Neuronal stem cell (in vitro differentiated cells): ENCODE data around the gene SAP30L.

Experiments used
- DNase-seq: peaks from one replicate; pipeline ENCODE4 v3.0.0-alpha.2; 2013; ENCODE audit warnings: low spot score
- H2AFZ ChIP-seq: one replicate; pipeline ENCODE4 v1.6.1; 2013; ENCODE audit warnings: mild to moderate bottlenecking, low read length, inconsistent platforms
- H2AK5ac ChIP-seq: 2 replicates; pipeline ENCODE4 v1.6.1; 2013; ENCODE audit warnings: low read depth, mild to moderate bottlenecking, inconsistent platforms, low read length, moderate library complexity, mixed read lengths
- H2BK120ac ChIP-seq: 2 replicates; pipeline ENCODE4 v1.6.1; 2013; ENCODE audit warnings: low read depth, mild to moderate bottlenecking, inconsistent platforms, low read length, moderate library complexity, mixed read lengths
- H2BK12ac ChIP-seq: one replicate; pipeline ENCODE4 v1.6.1; 2013; ENCODE audit warnings: low read length, inconsistent platforms
- H2BK15ac ChIP-seq: 2 replicates; pipeline ENCODE4 v1.6.1; 2013; ENCODE audit warnings: mild to moderate bottlenecking, low read length, inconsistent platforms, mixed read lengths
- H2BK5ac ChIP-seq: one replicate; pipeline ENCODE4 v1.6.1; 2013; ENCODE audit warnings: inconsistent platforms, mild to moderate bottlenecking, low read length, moderate library complexity
- H3K14ac ChIP-seq: one replicate; pipeline ENCODE4 v1.6.1; 2013; ENCODE audit warnings: low read length, inconsistent platforms
- H3K18ac ChIP-seq: 2 replicates; pipeline ENCODE4 v1.6.1; 2013; ENCODE audit warnings: low read length, inconsistent platforms
- H3K23ac ChIP-seq: 2 replicates; pipeline ENCODE4 v1.6.1; 2013; ENCODE audit warnings: low read depth, mild to moderate bottlenecking, mixed read lengths, low read length, inconsistent platforms; ENCODE audit not compliant: poor library complexity
- H3K27ac ChIP-seq: replicated peaks from 3 replicates; pipeline ENCODE4 v1.5.1; 2013; ENCODE audit warnings: low read length, inconsistent platforms
- H3K27me3 ChIP-seq, 3 experiments: 2 replicates each; pipeline ENCODE4 v1.6.1; 2013; ENCODE audit warnings: low read length in 3 of 3, mild to moderate bottlenecking in 2 of 3, inconsistent platforms in 1 of 3, low read depth in 1 of 3, mixed read lengths in 1 of 3, moderate library complexity in 1 of 3; ENCODE audit not compliant: control insufficient read depth in 3 of 3, insufficient read depth in 3 of 3
- H3K36me3 ChIP-seq, 2 donors: replicated peaks in 1 of 2; 2 replicates each; pipeline ENCODE4 v1.6.1; 2013; ENCODE audit warnings: low read length in 2 of 2; ENCODE audit not compliant: control insufficient read depth in 2 of 2, insufficient read depth in 2 of 2
- H3K4ac ChIP-seq: 2 replicates; pipeline ENCODE4 v1.6.1; 2013; ENCODE audit warnings: inconsistent platforms, mild to moderate bottlenecking, low read length, moderate library complexity
- H3K4me1 ChIP-seq, 2 donors: 1 replicate in 1 of 2; 2 replicates in 1 of 2; pipeline ENCODE4 v1.6.1; 2013; ENCODE audit warnings: low read length in 2 of 2, low read depth in 1 of 2; ENCODE audit not compliant: control insufficient read depth in 2 of 2, insufficient read depth in 1 of 2
- H3K4me2 ChIP-seq: one replicate; pipeline ENCODE4 v1.6.1; 2013; ENCODE audit warnings: mild to moderate bottlenecking, low read length, inconsistent platforms; ENCODE audit not compliant: insufficient read depth, poor library complexity, severe bottlenecking
- H3K4me3 ChIP-seq, 2 donors: 2 replicates each; pipeline ENCODE4 v1.5.1; 2013; ENCODE audit warnings: low read length in 2 of 2, mild to moderate bottlenecking in 2 of 2, inconsistent platforms in 1 of 2, moderate library complexity in 1 of 2
- H3K79me1 ChIP-seq: one replicate; pipeline ENCODE4 v1.6.1; 2013; ENCODE audit warnings: low read depth, mild to moderate bottlenecking, inconsistent platforms, low read length, moderate library complexity
- H3K9ac ChIP-seq: one replicate; pipeline ENCODE4 v1.6.1; 2013; ENCODE audit warnings: mild to moderate bottlenecking, low read depth, low read length, inconsistent platforms; ENCODE audit not compliant: poor library complexity
- H3K9me3 ChIP-seq, 2 donors: replicated peaks in 1 of 2; 2 replicates each; pipeline versions ENCODE3 to v1.6.1; 2013; ENCODE audit warnings: low read length in 2 of 2, mild to moderate bottlenecking in 2 of 2, inconsistent platforms in 1 of 2, low read depth in 1 of 2, mixed read lengths in 1 of 2, moderate library complexity in 1 of 2; ENCODE audit not compliant: control insufficient read depth in 2 of 2, insufficient read depth in 1 of 2
- H4K8ac ChIP-seq: one replicate; pipeline ENCODE4 v1.6.1; 2013; ENCODE audit warnings: low read depth, mild to moderate bottlenecking, inconsistent platforms, low read length, moderate library complexity
- H4K91ac ChIP-seq: one replicate; pipeline ENCODE4 v1.6.1; 2013; ENCODE audit warnings: low read length, low read depth, mild to moderate bottlenecking, inconsistent platforms; ENCODE audit not compliant: poor library complexity
- WGBS, 2 donors: extraction: QIAGEN DNeasy Blood & Tissue Kit; methylation state at CpG; one replicate each; pipeline ENCODE4 v1.1.7; 2013; ENCODE audit warnings: missing lambda C conversion rate in 2 of 2, mixed read lengths in 1 of 2; ENCODE audit not compliant: insufficient read length in 2 of 2, insufficient replicate concordance in 1 of 2; ENCODE audit errors: extremely low coverage in 2 of 2; 5-methylcytosine and 5-hydroxymethylcytosine counted together

Gene SAP30L

GRCh38 chr5:154506716-154507080 lies 60.9 kb downstream of the SAP30L start:
- Histone ChIP-seq H3K27ac (no peak overlapping the region), H4K91ac (no peak overlapping the region), H3K23ac (no peak overlapping the region), H3K4me2 (no peak overlapping the region), H2AFZ (no peak overlapping the region), H3K9ac (no peak overlapping the region), H3K79me1 (no peaks in the 10 kb centered on the region), H2AK5ac (no peak overlapping the region), H2BK120ac (no peak overlapping the region), H2BK12ac (no peak overlapping the region), H3K14ac (no peak overlapping the region), H3K9me3 (no peaks in the 10 kb centered on the region), H3K18ac (no peak overlapping the region), H3K4me3 (no peak overlapping the region), H3K4ac (no peak overlapping the region), H3K4me1 (peaks cover 0 to 3% of the 10 kb centered on the region in 2 donors), H2BK15ac (no peak overlapping the region), H4K8ac (no peak overlapping the region), H3K36me3 (no peaks in the 10 kb centered on the region), H3K27me3 (peaks cover 0 to 64% (median 0%) of the 10 kb centered on the region in 3 experiments), H2BK5ac (no peak overlapping the region)
- DNase-seq: no peak
- no CpG with 5 or more reads among the region's 11 CpGs for WGBS, 2 donors

GRCh38 chr5:154508114-154508513 lies 62.3 kb downstream of the SAP30L start:
- WGBS, 2 donors: no CpG with 5 or more reads among the region's 2 CpGs
- no peak for DNase-seq

GRCh38 chr5:154509784-154510555 lies 64.2 kb downstream of the SAP30L start:
- Histone ChIP-seq H3K9me3 (no peaks in the 10 kb centered on the region), H3K23ac (no peak overlapping the region), H3K14ac (no peak overlapping the region), H4K8ac (no peak overlapping the region), H2BK15ac (no peak overlapping the region), H3K27me3 (peaks cover 0 to 59% (median 0%) of the 10 kb centered on the region in 3 experiments), H2BK5ac (no peak overlapping the region), H3K4me3 (no peak overlapping the region), H4K91ac (no peak overlapping the region), H2AK5ac (no peak overlapping the region), H3K9ac (no peak overlapping the region), H3K36me3 (no peaks in the 10 kb centered on the region), H3K27ac (no peak overlapping the region), H2BK12ac (no peak overlapping the region), H3K4ac (no peak overlapping the region), H2BK120ac (no peak overlapping the region), H2AFZ (no peak overlapping the region), H3K18ac (no peak overlapping the region), H3K4me1 (peaks cover 0 to 3% of the 10 kb centered on the region in 2 donors), H3K79me1 (no peaks in the 10 kb centered on the region), H3K4me2 (no peak overlapping the region)
- no peak for DNase-seq
- WGBS, 2 donors: no CpG with 5 or more reads among the region's 5 CpGs

More at GRCh38 chr5:154508114-154508513, 62.3 kb downstream of the SAP30L start:
- H3K4me1 ChIP-seq: peaks cover 0 to 3% of the 10 kb centered on the region in 2 donors
- H3K4me3 ChIP-seq: no peak overlapping the region
- no peak overlapping the region for H3K14ac ChIP-seq
- H4K91ac ChIP-seq: no peak overlapping the region
- no peak overlapping the region for H2BK120ac ChIP-seq
- no peaks in the 10 kb centered on the region for H3K79me1 ChIP-seq
- no peak overlapping the region for H3K27ac ChIP-seq
- no peak overlapping the region for H2BK12ac ChIP-seq
- H3K4ac ChIP-seq: no peak overlapping the region
- no peaks in the 10 kb centered on the region for H3K36me3 ChIP-seq
- H3K9me3 ChIP-seq: no peaks in the 10 kb centered on the region
- H2BK5ac ChIP-seq: no peak overlapping the region
- H3K18ac ChIP-seq: no peak overlapping the region
- H2BK15ac ChIP-seq: no peak overlapping the region
- H2AFZ ChIP-seq: no peak overlapping the region
- H4K8ac ChIP-seq: no peak overlapping the region
- no peak overlapping the region for H2AK5ac ChIP-seq
- H3K27me3 ChIP-seq: peaks cover 0 to 53% (median 0%) of the 10 kb centered on the region in 3 experiments
- H3K4me2 ChIP-seq: no peak overlapping the region
- H3K9ac ChIP-seq: no peak overlapping the region
- no peak overlapping the region for H3K23ac ChIP-seq
